K562 (cell line): ENCODE measurements around the gene TRIP12. TPM values are rescaled to one million over a fixed set of nuclear protein-coding genes. Genes with fewer than 3 reads are reported as not detected.

ENCODE experiments used
- ATAC-seq: fragments of 200-7000 bp; cut with Tn5 transposase; 3 replicates; pipeline ENCODE4 v1.9.1; 2020; ENCODE audit warnings: moderate library complexity
- BruUV-seq: library from RNA; stranded (reverse); fragments of 400-500 nt; replicated peaks from 2 replicates; lab custom pipeline; 2021; lab: Mats Ljungman, UMichigan
- CTCF ChIA-PET: fragments of 300-600 bp; formaldehyde crosslinking; extraction: SDS; loops from one replicate; lab custom pipeline; 2021; ENCODE audit warnings: low intra/inter-chr PET ratio; lab: Yijun Ruan, JAX
- POLR2A ChIA-PET: fragments of 300-600, 350-650 bp; sonication (Branson Sonifier 250); formaldehyde crosslinking; extraction: SDS; loops from one replicate; lab custom pipeline; 2021; ENCODE audit warnings: antibody characterized with exemption, inconsistent platforms; lab: Yijun Ruan, JAX
- DNase-seq, 4 experiments: peaks; one replicate each; pipeline versions ENCODE4 v3.0.0 to v3.0.0-alpha.2; 2011 to 2018; ENCODE audit warnings: low spot score in 3 of 4, mixed read lengths in 3 of 4; ENCODE audit errors: extremely low read depth in 1 of 4
- FAIRE-seq: peaks from 2 replicates; lab custom pipeline; 2011; peaks lifted over from hg19 to GRCh38; lab: Jason Lieb, UNC
- H2AFZ ChIP-seq: 2 replicates; pipeline ENCODE4 v1.6.0; 2011; ENCODE audit warnings: low read depth, low read length, control low read depth, inconsistent platforms
- H3K27ac ChIP-seq: fragments of 200-600 bp; 3 replicates; pipeline ENCODE4 v1.8.0; 2011; ENCODE audit warnings: low read depth, mild to moderate bottlenecking, control low read depth, inconsistent platforms, low read length, moderate library complexity, mixed read lengths; ENCODE audit errors: extremely low read depth
- H3K27me3 ChIP-seq, 2 experiments: fragments of 300-600 bp in 1 of 2; 2 replicates in 1 of 2; 3 replicates in 1 of 2; pipeline versions ENCODE4 v1.6.0 to v1.8.0; 2011; ENCODE audit warnings: inconsistent platforms in 2 of 2, low read length in 2 of 2, mild to moderate bottlenecking in 1 of 2, mixed read lengths in 1 of 2, moderate library complexity in 1 of 2; ENCODE audit not compliant: control insufficient read depth in 2 of 2, insufficient read depth in 2 of 2
- H3K36me3 ChIP-seq: fragments of 300-600 bp; 3 replicates; pipeline ENCODE4 v1.8.0; 2011; ENCODE audit warnings: mild to moderate bottlenecking, low read length, inconsistent platforms; ENCODE audit not compliant: control insufficient read depth, insufficient read depth
- H3K4me1 ChIP-seq, 2 experiments: fragments of 200-600 bp in 1 of 2; replicated peaks in 1 of 2; 2 replicates in 1 of 2; 3 replicates in 1 of 2; pipeline versions ENCODE4 v1.5.1 to v1.8.0; 2011; ENCODE audit warnings: inconsistent platforms in 2 of 2, low read length in 2 of 2, mild to moderate bottlenecking in 1 of 2, mixed read lengths in 1 of 2, moderate library complexity in 1 of 2; ENCODE audit not compliant: control insufficient read depth in 2 of 2, insufficient read depth in 2 of 2
- H3K4me2 ChIP-seq: 2 replicates; pipeline ENCODE4 v1.6.1; 2011; ENCODE audit warnings: low read length, control low read depth, inconsistent platforms, mixed read lengths; ENCODE audit not compliant: insufficient read depth
- H3K4me3 ChIP-seq: fragments of 200-600 bp; sonication (generic), shearing (Covaris generic); 2 replicates; pipeline ENCODE4 v1.5.1; 2016; ENCODE audit warnings: control low read depth, inconsistent platforms
- H3K79me2 ChIP-seq: fragments of 200-600 bp; 3 replicates; pipeline ENCODE4 v1.8.0; 2011; ENCODE audit warnings: low read length, inconsistent platforms; ENCODE audit not compliant: control insufficient read depth, insufficient read depth
- H3K9ac ChIP-seq, 2 experiments: 2 replicates each; pipeline versions ENCODE4 v1.6.0 to v1.6.1; 2011; ENCODE audit warnings: low read depth in 2 of 2, low read length in 2 of 2, control low read depth in 1 of 2, inconsistent platforms in 1 of 2, mild to moderate bottlenecking in 1 of 2, mixed read lengths in 1 of 2; ENCODE audit not compliant: insufficient read depth in 1 of 2
- H3K9me1 ChIP-seq: one replicate; pipeline ENCODE4 v1.6.0; 2011; ENCODE audit warnings: inconsistent platforms, mild to moderate bottlenecking, low read length, moderate library complexity; ENCODE audit not compliant: control insufficient read depth, insufficient read depth
- H3K9me3 ChIP-seq: replicated peaks from 2 replicates; pipeline ENCODE4 v1.5.1; 2011; ENCODE audit warnings: low read depth, low read length, inconsistent platforms; ENCODE audit not compliant: control insufficient read depth, insufficient read depth
- H4K20me1 ChIP-seq: replicated peaks from 2 replicates; pipeline ENCODE4 v1.6.1; 2011; ENCODE audit warnings: low read length, inconsistent platforms, mixed read lengths; ENCODE audit not compliant: control insufficient read depth, insufficient read depth
- BACH1 ChIP-seq: fragments of 200-800 bp; sonication (Bioruptor generic); IDR thresholded peaks from 2 replicates; pipeline ENCODE4 v1.6.1; 2016; ENCODE audit warnings: missing genetic modification characterization, missing compliant biosample characterization
- HNRNPK ChIP-seq: fragments of 200-400 bp; formaldehyde crosslinking; IDR thresholded peaks from one replicate; pipeline ENCODE4 v1.6.1; 2018; ENCODE audit warnings: mild to moderate bottlenecking, low read depth, low read length; ENCODE audit not compliant: poor library complexity, severe bottlenecking
- HNRNPL ChIP-seq: fragments of 200-400 bp; formaldehyde crosslinking; IDR thresholded peaks from 2 replicates; pipeline ENCODE4 v1.6.1; 2017; ENCODE audit warnings: low read depth, mild to moderate bottlenecking, low read length
- KLF10 ChIP-seq: fragments of 250-450 bp; sonication (Bioruptor Pico); IDR thresholded peaks from 2 replicates; pipeline ENCODE4 v1.6.1; 2021; ENCODE audit warnings: matching md5 sums
- MTA3 ChIP-seq: fragments of 450-650 bp; formaldehyde crosslinking; IDR thresholded peaks from 2 replicates; pipeline ENCODE4 v1.6.1; 2017; ENCODE audit warnings: mild to moderate bottlenecking, borderline replicate concordance
- RBM22 ChIP-seq: fragments of 200-400 bp; formaldehyde crosslinking; IDR thresholded peaks from 2 replicates; pipeline ENCODE4 v1.6.1; 2018; ENCODE audit warnings: low read length, low read depth; ENCODE audit not compliant: poor library complexity, severe bottlenecking
- SPI1 ChIP-seq: IDR thresholded peaks from 2 replicates; pipeline ENCODE4 v1.6.1; 2011; ENCODE audit warnings: low read depth, low read length, control low read depth, borderline replicate concordance
- SREBF1 ChIP-seq: fragments of 150-350 bp; IDR thresholded peaks from 2 replicates; pipeline ENCODE4 v1.6.1; 2014; ENCODE audit warnings: antibody characterized with exemption, low read depth, low read length, borderline replicate concordance
- ZNF121 ChIP-seq: sonication (generic); formaldehyde crosslinking; conservative IDR thresholded peaks from 2 replicates; pipeline ENCODE4 v1.8.0; 2022; ENCODE audit warnings: missing genetic modification reagents
- ZNF764 ChIP-seq: fragments of 250-450 bp; sonication (Bioruptor Pico); IDR thresholded peaks from 2 replicates; pipeline ENCODE4 v1.4.0; 2020; ENCODE audit warnings: low read depth, mild to moderate bottlenecking, moderate library complexity
- WGBS: fragments of 100-300 bp; shearing (Covaris generic); methylation state at CpG from one replicate; pipeline ENCODE4 v1.1.6; 2016; ENCODE audit warnings: low coverage, mixed read lengths; ENCODE audit not compliant: insufficient coverage; ENCODE audit errors: missing lambda C conversion rate; 5-methylcytosine and 5-hydroxymethylcytosine counted together
- in situ Hi-C: fragments of 300-500 bp; cut with MboI; formaldehyde crosslinking; loops from 4 replicates; pipeline ENCODE4 v1.15.0; 2018; ENCODE audit warnings: inconsistent platforms, mixed read lengths
- intact Hi-C: fragments of 100-400 bp; cut with micrococcal nuclease; formaldehyde crosslinking; loops from 2 replicates; pipeline ENCODE4 v1.14.2; 2022
- polyA plus RNA-seq, 8 experiments: library from polyadenylated mRNA; depleted of rRNA in 4 of 8; stranded (reverse) in 5 of 8; unstranded in 3 of 8; fragments of >200 nt; fragmentation: Nextera tagmentation in 2 of 8; fragmentation: Illumina TruSeq in 1 of 8; extraction: Ambion mirVana in 2 of 8; extraction: Trizol in 1 of 8; gene quantifications; 2 replicates each; pipeline versions ENCODE4 v1.2.1 to v1.2.3, GENCODE V29; 2011 to 2014; ENCODE audit warnings: inconsistent platforms in 1 of 8, missing spikeins in 1 of 8
- total RNA-seq, 7 experiments: library from RNA; depleted of rRNA in 6 of 7; stranded (reverse); fragments of >200 nt in 6 of 7; fragmentation: Illumina TruSeq in 2 of 7; extraction: Trizol in 2 of 7; gene quantifications; 2 replicates each; pipeline versions ENCODE4 v1.2.1 to v1.2.3, GENCODE V29; 2011 to 2021; ENCODE audit warnings: low replicate concordance in 1 of 7
- TF ChIP-seq, protein P1 (sequence below): fragments of 250-450 bp; sonication (Bioruptor Pico); IDR thresholded peaks from 2 replicates; pipeline ENCODE4 v1.4.0; 2020; ENCODE audit warnings: mild to moderate bottlenecking, moderate library complexity
- TF ChIP-seq, protein P2 (sequence below): sonication (generic); formaldehyde crosslinking; IDR thresholded peaks from 2 replicates; pipeline ENCODE4 v1.8.0; 2022; ENCODE audit warnings: mild to moderate bottlenecking, missing genetic modification reagents, borderline replicate concordance

TRIP12 gene
- total and polyA plus RNA-seq, 9 of the 15 experiments (the other 6 are each of a cell fraction or from before 2014, with no cell fraction given), result 15.2 to 131 (median 80.1) TPM

DNA sequence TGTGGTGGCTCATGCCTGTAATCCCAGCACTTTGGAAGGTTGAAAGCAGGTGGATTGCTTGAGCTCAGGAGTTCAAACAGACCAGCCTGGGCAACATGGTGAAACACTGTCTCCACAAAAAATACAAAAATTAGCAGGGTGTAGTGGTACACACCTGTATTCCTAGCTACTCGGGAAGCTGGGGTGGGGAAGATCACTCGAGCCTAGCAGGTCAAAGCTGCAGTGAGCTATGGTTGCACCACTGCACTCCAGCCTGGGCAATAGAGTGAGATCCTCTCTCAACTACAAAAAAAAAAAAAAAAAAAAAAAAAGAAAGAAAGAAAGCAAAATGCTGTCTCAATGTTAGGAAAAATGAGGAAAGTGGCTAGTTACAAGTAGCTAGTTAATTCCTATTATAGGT, 56.8 kb downstream of the TRIP12 start:
- no peaks in the 10 kb centered on the region for H4K20me1 ChIP-seq
- POLR2A ChIA-PET, result no interaction called here
- FAIRE-seq, result no peak

DNA sequence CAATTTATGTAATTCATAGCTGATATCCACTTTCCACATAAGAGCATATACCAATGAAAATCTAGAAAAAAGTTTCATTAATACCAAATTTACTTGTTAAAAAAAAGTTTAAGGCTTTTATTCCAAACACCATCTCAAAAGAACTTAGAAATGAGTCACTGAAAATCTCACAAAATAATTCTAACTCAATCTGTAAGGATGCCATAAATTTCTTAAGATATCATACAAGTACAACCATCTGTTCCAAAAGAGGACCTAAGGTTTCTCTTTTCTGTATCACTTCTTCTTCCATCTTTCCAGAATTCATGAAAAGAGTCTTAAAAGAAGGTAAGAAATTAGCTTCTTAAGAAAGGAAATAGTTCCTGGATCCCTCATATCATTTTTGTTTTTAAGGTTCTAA, 60.4 kb downstream of the TRIP12 start:
- Histone ChIP-seq H3K36me3 (peaks cover 37% of the 10 kb centered on the region; the same call in 2 of the 3 replicates), H3K9ac (no peak overlapping the region), H3K9me1 (no peaks in the 10 kb centered on the region), H3K4me2 (no peak overlapping the region), H2AFZ (no peak overlapping the region), H3K9me3 (no peaks in the 10 kb centered on the region), H3K4me3 (no peak overlapping the region), H3K27me3 (no peaks in the 10 kb centered on the region), H3K27ac (no peak overlapping the region), H4K20me1 (no peaks in the 10 kb centered on the region), H3K4me1 (no peaks in the 10 kb centered on the region), H3K79me2 (peaks cover 36% of the 10 kb centered on the region)
- FAIRE-seq (no peak), ATAC-seq (no peak), DNase-seq (no peak)
- in situ Hi-C loops, result no loop called here
- POLR2A ChIA-PET, result no interaction called here
- CTCF ChIA-PET, result no interaction called here
- intact Hi-C loops, result no loop called here
- no TSS peak for BruUV-seq
- TF ChIP-seq, protein P1, sequence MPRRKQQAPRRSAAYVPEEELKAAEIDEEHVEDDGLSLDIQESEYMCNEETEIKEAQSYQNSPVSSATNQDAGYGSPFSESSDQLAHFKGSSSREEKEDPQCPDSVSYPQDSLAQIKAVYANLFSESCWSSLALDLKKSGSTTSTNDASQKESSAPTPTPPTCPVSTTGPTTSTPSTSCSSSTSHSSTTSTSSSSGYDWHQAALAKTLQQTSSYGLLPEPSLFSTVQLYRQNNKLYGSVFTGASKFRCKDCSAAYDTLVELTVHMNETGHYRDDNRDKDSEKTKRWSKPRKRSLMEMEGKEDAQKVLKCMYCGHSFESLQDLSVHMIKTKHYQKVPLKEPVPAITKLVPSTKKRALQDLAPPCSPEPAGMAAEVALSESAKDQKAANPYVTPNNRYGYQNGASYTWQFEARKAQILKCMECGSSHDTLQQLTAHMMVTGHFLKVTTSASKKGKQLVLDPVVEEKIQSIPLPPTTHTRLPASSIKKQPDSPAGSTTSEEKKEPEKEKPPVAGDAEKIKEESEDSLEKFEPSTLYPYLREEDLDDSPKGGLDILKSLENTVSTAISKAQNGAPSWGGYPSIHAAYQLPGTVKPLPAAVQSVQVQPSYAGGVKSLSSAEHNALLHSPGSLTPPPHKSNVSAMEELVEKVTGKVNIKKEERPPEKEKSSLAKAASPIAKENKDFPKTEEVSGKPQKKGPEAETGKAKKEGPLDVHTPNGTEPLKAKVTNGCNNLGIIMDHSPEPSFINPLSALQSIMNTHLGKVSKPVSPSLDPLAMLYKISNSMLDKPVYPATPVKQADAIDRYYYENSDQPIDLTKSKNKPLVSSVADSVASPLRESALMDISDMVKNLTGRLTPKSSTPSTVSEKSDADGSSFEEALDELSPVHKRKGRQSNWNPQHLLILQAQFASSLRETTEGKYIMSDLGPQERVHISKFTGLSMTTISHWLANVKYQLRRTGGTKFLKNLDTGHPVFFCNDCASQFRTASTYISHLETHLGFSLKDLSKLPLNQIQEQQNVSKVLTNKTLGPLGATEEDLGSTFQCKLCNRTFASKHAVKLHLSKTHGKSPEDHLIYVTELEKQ (CRISPR knock-in tag), result no peak
- no peak for TF ChIP-seq HNRNPL
- no peak for TF ChIP-seq SREBF1
- no peak for TF ChIP-seq ZNF764 (CRISPR knock-in tag)
- no peak for TF ChIP-seq BACH1
- no peak for TF ChIP-seq MTA3
- TF ChIP-seq, protein P2, sequence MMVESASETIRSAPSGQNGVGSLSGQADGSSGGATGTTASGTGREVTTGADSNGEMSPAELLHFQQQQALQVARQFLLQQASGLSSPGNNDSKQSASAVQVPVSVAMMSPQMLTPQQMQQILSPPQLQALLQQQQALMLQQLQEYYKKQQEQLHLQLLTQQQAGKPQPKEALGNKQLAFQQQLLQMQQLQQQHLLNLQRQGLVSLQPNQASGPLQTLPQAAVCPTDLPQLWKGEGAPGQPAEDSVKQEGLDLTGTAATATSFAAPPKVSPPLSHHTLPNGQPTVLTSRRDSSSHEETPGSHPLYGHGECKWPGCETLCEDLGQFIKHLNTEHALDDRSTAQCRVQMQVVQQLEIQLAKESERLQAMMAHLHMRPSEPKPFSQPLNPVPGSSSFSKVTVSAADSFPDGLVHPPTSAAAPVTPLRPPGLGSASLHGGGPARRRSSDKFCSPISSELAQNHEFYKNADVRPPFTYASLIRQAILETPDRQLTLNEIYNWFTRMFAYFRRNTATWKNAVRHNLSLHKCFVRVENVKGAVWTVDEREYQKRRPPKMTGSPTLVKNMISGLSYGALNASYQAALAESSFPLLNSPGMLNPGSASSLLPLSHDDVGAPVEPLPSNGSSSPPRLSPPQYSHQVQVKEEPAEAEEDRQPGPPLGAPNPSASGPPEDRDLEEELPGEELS (CRISPR knock-in tag), result no peak
- TF ChIP-seq SPI1, result no peak
- TF ChIP-seq HNRNPK, result no peak
- no peak for TF ChIP-seq KLF10 (CRISPR knock-in tag)

More for the DNA sequence above, 56.8 kb downstream of the TRIP12 start:
- Histone ChIP-seq H3K36me3 (peaks cover 19% of the 10 kb centered on the region; the same call in 1 of the 3 replicates), H3K4me3 (no peak overlapping the region), H2AFZ (no peak overlapping the region), H3K9me1 (no peaks in the 10 kb centered on the region)
- no peak for DNase-seq
- in situ Hi-C loops, result no loop called here
- CTCF ChIA-PET, result no interaction called here
- WGBS, result 100% methylated on average over 2 of the region's 2 CpGs
- TF ChIP-seq ZNF121 (CRISPR knock-in tag) (peak; percentile 53; the same call in 1 of the 2 replicates), RBM22 (no peak)
- TF ChIP-seq, all 486 proteins: peak for 1
- H3K27ac ChIP-seq, result no peak overlapping the region
- peaks cover 58% of the 10 kb centered on the region for H3K79me2 ChIP-seq
- H3K4me1 ChIP-seq, result no peaks in the 10 kb centered on the region
- BruUV-seq, result no TSS peak
- intact Hi-C loops, result no loop called here
- ATAC-seq, result no peak
- H3K9ac ChIP-seq, result no peak overlapping the region
- no peak overlapping the region for H3K4me2 ChIP-seq
- H3K27me3 ChIP-seq, result no peaks in the 10 kb centered on the region
- H3K9me3 ChIP-seq, result no peaks in the 10 kb centered on the region
